Measurements from ENCODE around the gene TUBG1.

The TUBG1 gene

DNA sequence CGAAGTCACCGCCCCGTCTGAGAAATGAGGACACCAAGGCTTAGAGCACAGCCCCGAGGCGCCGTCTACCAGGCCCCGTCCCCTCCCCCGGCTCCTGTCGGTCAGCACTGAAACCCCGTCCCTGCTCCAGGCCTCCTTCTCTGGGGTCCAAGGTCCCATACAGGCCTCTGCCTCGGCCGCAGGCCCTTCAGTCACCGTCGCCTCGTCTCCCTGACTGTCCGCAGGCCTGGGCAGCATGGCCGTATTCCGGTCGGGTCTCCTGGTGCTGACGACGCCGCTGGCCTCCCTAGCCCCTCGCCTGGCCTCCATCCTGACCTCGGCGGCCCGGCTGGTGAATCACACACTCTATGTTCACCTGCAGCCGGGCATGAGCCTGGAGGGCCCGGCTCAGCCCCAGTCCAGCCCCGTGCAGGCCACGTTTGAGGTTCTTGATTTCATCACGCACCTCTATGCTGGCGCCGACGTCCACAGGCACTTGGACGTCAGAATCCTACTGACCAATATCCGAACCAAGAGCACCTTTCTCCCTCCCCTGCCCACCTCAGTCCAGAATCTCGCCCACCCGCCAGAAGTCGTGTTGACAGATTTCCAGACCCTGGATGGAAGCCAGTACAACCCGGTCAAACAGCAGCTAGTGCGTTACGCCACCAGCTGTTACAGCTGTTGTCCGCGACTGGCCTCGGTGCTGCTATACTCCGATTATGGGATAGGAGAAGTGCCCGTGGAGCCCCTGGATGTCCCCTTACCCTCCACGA lies 46.9 kb upstream of the TUBG1 start:
- TF ChIP-seq TCF4 (CRISPR knock-in tag; IDR thresholded peaks at IDR 0.05; ENCODE audit: borderline replicate concordance) (no peak), ZNF8 (CRISPR knock-in tag; IDR thresholded peaks at IDR 0.05) (no peak), ZNF565 (CRISPR knock-in tag; conservative IDR thresholded peaks at IDR 0.05; ENCODE audit: low read depth) (no peak), RARB (CRISPR knock-in tag; IDR thresholded peaks at IDR 0.05) (no peak), PPARA (CRISPR knock-in tag; IDR thresholded peaks at IDR 0.05; ENCODE audit: borderline replicate concordance) (no peak), TSHZ2 (CRISPR knock-in tag; IDR thresholded peaks at IDR 0.05) (no peak), POU6F1 (CRISPR knock-in tag; IDR thresholded peaks at IDR 0.05; ENCODE audit: borderline replicate concordance, low read depth) (no peak), TOX (CRISPR knock-in tag; IDR thresholded peaks at IDR 0.05; ENCODE audit: borderline replicate concordance) (no peak), ZNF70 (CRISPR knock-in tag; IDR thresholded peaks at IDR 0.05) (no peak), ESRRG (CRISPR knock-in tag; IDR thresholded peaks at IDR 0.05) (no peak), CSRNP3 (CRISPR knock-in tag; IDR thresholded peaks at IDR 0.05) (no peak), CSDC2 (CRISPR knock-in tag; IDR thresholded peaks at IDR 0.05) (no peak), GLIS3 (CRISPR knock-in tag; IDR thresholded peaks at IDR 0.05) (no peak), BACH2 (CRISPR knock-in tag; IDR thresholded peaks at IDR 0.05; ENCODE audit: borderline replicate concordance) (no peak), OSR1 (CRISPR knock-in tag; IDR thresholded peaks at IDR 0.05) (no peak)
- peak; percentile 14 for ATAC-seq

- no peak for ATAC-seq
Observed at GRCh38 chr17:42563143-42563509, 46.4 kb upstream of the TUBG1 start.

DNA sequence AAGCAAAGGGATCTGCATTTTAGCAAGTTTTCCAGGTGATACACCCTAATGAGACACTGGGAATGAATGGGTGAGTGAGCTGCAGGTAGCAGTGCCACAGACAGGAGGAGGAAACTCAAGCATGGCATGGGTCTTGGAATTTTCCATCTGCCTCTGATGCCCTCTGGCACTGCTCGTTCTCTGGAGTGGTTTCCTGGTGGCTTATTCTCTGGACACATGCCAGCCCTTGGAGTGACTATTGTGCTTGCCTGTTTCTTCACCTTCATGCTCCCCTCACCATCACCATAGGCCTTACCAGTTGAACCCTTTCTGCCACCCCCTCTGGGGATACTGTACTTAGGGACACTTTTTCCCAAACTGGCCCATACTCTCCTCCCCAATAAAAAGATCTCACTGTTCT lies 45.9 kb upstream of the TUBG1 start:
- ATAC-seq: no peak
- TF ChIP-seq POU6F1 (CRISPR knock-in tag; IDR thresholded peaks at IDR 0.05; ENCODE audit: borderline replicate concordance, low read depth): no peak
- no peak for TF ChIP-seq TOX (CRISPR knock-in tag; IDR thresholded peaks at IDR 0.05; ENCODE audit: borderline replicate concordance)
- TF ChIP-seq OSR1 (CRISPR knock-in tag; IDR thresholded peaks at IDR 0.05): no peak
- no peak for TF ChIP-seq ZC3H10 (CRISPR knock-in tag; IDR thresholded peaks at IDR 0.05)
- no peak for TF ChIP-seq ZNF70 (CRISPR knock-in tag; IDR thresholded peaks at IDR 0.05)
- TF ChIP-seq ZFP30 (CRISPR knock-in tag; IDR thresholded peaks at IDR 0.05): no peak
- TF ChIP-seq PPARA (CRISPR knock-in tag; IDR thresholded peaks at IDR 0.05; ENCODE audit: borderline replicate concordance): no peak
- no peak for TF ChIP-seq SNAI2 (CRISPR knock-in tag; IDR thresholded peaks at IDR 0.05)
- TF ChIP-seq ZNF8 (CRISPR knock-in tag; IDR thresholded peaks at IDR 0.05): no peak
- TF ChIP-seq ESRRG (CRISPR knock-in tag; IDR thresholded peaks at IDR 0.05): no peak

More at GRCh38 chr17:42563143-42563509, 46.4 kb upstream of the TUBG1 start:
- no peak for TF ChIP-seq ZFP30 (CRISPR knock-in tag; IDR thresholded peaks at IDR 0.05)
- no peak for TF ChIP-seq GLIS3 (CRISPR knock-in tag; IDR thresholded peaks at IDR 0.05)
- TF ChIP-seq OSR1 (CRISPR knock-in tag; IDR thresholded peaks at IDR 0.05): no peak
- no peak for TF ChIP-seq ARNTL (CRISPR knock-in tag; IDR thresholded peaks at IDR 0.05; ENCODE audit: borderline replicate concordance, low read depth)
- no peak for TF ChIP-seq SNAI2 (CRISPR knock-in tag; IDR thresholded peaks at IDR 0.05)
- no peak for TF ChIP-seq CSDC2 (CRISPR knock-in tag; IDR thresholded peaks at IDR 0.05)
- no peak for TF ChIP-seq TCF4 (CRISPR knock-in tag; IDR thresholded peaks at IDR 0.05; ENCODE audit: borderline replicate concordance)
- TF ChIP-seq ESRRG (CRISPR knock-in tag; IDR thresholded peaks at IDR 0.05): no peak

GRCh38 chr17:42563950-42564349 lies 45.5 kb upstream of the TUBG1 start:
- ATAC-seq: no peak
- no peak for TF ChIP-seq ZFP30 (CRISPR knock-in tag; IDR thresholded peaks at IDR 0.05)
- no peak for TF ChIP-seq ISL1 (CRISPR knock-in tag; IDR thresholded peaks at IDR 0.05)
- no peak for TF ChIP-seq ZFP3 (CRISPR knock-in tag; IDR thresholded peaks at IDR 0.05)
- no peak for TF ChIP-seq RARB (CRISPR knock-in tag; IDR thresholded peaks at IDR 0.05)
- TF ChIP-seq ARNTL (CRISPR knock-in tag; IDR thresholded peaks at IDR 0.05; ENCODE audit: borderline replicate concordance, low read depth): no peak
- no peak for TF ChIP-seq OSR1 (CRISPR knock-in tag; IDR thresholded peaks at IDR 0.05)
- TF ChIP-seq PATZ1 (CRISPR knock-in tag; IDR thresholded peaks at IDR 0.05; ENCODE audit: borderline replicate concordance): no peak
- no peak for TF ChIP-seq ZC3H10 (CRISPR knock-in tag; IDR thresholded peaks at IDR 0.05)
- TF ChIP-seq ZNF8 (CRISPR knock-in tag; IDR thresholded peaks at IDR 0.05): no peak
- no peak for TF ChIP-seq ZNF70 (CRISPR knock-in tag; IDR thresholded peaks at IDR 0.05)
- TF ChIP-seq CREB5 (CRISPR knock-in tag; IDR thresholded peaks at IDR 0.05; ENCODE audit: low read depth): no peak
- TF ChIP-seq TCF4 (CRISPR knock-in tag; IDR thresholded peaks at IDR 0.05; ENCODE audit: borderline replicate concordance): no peak
- TF ChIP-seq GLIS3 (CRISPR knock-in tag; IDR thresholded peaks at IDR 0.05): no peak

All from SK-N-SH treated with all-trans-retinoic acid at 6 μM for 48 hours (cell line).